GM21723 (cell line): ENCODE measurements around the gene RAX2.
A peak's percentile ranks its signal among the peaks of the same experiment; 100 is the strongest.
"Not testable (repeated sequence)": the region's sequence is repeated elsewhere in the genome, so short reads cannot be mapped to it uniquely, and the experiment has no call there.

ENCODE experiments used
- ATAC-seq: cut with Tn5 transposase; IDR thresholded peaks from one replicate; pipeline ENCODE4 v1.9.1; 2021; ENCODE audit warnings: mild to moderate bottlenecking, moderate library complexity; ENCODE audit not compliant: unreplicated experiment

The RAX2 gene

DNA sequence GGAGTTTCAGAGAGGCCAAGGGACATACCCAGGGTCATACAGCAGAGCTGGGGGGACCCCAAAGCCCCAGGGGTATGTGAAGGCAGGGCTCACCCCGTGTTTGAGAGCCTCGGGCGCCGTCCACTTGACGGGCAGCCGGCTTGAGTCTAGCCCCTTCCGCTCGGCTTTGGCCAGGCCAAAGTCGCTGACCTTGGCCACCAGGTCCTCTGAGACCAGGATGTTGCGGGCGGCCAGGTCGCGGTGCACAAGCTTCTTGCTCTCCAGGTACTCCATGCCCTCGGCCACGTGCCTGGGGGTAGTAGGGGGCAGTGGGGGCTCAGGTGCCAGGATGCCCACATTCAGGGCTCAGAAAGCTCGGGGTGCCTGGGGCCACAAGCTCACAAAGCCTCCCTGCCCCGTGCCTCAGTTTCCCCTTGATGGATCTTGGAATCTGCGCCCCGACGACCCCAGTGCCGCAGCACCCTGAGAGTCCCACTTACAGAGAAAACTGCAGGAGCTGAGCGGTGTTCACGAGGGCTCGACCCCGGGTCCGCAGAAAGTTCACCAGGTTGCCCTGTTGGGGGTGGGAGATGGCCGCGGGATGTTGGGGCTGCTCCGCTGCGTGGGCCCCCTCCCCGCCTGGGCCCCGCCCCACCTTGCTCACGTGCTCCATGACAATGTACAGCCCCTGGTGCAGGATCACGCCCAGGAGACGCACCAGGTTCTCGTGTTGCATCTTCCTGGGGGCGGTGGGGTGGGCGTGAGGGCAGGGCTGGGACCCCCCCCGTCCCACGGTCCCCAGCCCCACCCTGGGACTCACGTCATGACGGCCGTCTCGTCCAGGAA is 7.1 kb upstream of the RAX2 start:
- no peak for ATAC-seq

DNA sequence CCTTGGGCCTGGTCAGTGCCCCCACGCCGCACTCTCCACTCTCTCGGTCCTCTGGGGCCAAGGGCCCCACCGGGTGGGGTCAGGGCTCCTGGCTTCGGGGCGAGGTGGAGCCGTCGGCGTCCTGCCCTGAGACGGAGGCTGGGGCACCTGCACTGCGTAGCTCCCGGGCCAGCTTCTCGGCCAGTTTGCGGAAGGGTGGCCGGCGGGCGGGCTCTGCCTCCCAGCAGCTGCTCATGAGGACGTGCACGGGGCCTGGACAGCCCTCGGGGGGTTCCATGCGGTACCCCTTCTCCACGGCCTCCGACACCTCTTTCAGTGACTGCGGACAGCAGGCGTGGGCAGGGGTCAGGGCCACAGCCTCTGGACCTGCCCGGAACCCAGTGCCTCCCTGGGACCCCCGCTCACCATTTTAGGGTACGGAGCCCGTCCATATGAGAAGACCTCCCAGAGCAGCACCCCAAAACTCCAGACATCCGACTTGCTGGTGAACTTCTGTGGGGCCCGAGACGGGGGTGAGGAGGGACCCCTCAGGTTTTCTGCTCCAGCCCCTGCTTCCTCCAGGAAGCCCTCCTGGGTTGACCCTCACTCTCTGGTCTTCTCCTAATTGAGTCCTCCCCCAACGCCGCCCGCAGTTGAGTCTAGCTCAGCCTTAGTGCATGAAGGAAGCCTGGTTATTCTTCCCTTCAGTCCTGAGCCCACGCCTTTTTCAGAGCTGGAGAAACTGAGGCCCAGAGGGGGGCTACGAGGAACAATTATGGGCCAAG is 6.3 kb upstream of the RAX2 start:
- ATAC-seq: no peak

- no peak for ATAC-seq
Observed at GRCh38 chr19:3776479-3777040, 4.5 kb upstream of the RAX2 start.

DNA sequence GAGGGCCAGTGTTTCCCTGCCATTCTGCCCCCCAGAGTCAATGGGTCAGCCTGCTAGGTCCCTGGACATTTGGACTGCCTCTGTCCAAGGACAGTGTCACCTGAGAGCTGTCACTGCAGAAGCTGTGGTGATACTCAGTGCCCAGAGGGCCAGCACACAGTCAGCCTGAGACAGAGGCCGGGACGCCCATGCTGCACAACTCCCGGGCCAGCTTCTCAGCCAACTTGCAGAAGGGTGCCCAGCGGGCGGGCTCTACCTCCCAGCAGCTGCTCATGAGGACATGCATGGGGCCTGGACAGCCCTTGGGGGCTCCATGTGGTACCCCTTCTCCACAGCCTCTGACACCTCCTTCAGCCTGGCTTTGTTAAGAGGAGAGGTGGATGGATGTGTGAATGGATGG is 3.8 kb upstream of the RAX2 start:
- no peak for ATAC-seq

DNA sequence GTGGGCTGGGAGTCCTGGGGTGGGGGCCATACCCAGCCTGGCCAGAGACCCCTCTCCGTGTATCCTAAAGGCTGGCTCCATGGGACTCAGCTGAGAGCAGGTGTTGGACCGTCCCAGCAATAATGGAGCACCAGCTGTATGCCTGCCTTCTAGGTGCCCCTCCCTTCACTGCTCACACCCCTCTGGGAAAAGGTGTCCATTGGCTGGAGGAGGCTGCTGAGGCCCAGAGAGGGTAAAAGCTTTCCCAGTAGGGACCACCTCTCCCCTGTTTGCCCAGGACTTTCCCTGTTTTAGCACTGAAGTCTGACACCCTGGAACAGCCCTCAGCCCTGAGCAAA is 3.3 kb upstream of the RAX2 start:
- no peak for ATAC-seq

DNA sequence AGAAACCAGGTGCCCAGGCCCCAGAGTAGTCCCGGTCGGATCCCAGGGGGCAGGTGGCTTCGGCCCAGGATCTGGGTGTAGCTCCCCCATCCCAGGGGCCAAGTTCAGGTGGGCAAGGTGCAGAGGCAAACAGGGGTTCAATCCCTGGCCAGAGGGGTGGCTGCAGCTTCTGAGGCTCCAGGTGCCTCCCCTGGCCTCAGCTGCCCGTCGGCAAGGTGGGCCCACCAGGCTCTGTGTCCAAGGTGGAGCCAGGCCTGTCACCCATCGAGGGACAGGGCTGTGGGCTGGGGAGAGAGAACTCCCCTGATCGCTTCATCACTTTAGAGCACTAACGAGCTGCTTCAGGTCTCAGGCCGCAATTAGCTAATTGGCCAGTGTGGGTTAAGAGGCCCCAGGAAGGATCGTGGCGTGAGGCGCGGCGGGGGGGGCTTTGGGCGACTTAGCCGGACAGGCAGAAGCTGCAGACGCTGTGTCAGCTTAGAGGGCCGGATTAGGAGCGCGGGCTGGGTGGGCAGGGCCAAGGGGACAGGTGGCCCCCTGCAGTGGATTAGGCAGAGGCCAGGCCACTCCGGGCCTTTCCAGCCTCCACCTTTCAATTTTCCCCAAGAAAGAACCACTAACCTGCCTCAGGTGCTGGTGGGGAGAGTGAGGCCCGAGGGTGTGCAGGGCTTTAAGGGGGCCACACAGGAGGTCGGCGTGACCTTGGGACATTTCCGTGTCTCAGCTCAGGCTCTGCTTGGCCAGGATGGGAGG is 2.8 kb upstream of the RAX2 start:
- no peak for ATAC-seq

DNA sequence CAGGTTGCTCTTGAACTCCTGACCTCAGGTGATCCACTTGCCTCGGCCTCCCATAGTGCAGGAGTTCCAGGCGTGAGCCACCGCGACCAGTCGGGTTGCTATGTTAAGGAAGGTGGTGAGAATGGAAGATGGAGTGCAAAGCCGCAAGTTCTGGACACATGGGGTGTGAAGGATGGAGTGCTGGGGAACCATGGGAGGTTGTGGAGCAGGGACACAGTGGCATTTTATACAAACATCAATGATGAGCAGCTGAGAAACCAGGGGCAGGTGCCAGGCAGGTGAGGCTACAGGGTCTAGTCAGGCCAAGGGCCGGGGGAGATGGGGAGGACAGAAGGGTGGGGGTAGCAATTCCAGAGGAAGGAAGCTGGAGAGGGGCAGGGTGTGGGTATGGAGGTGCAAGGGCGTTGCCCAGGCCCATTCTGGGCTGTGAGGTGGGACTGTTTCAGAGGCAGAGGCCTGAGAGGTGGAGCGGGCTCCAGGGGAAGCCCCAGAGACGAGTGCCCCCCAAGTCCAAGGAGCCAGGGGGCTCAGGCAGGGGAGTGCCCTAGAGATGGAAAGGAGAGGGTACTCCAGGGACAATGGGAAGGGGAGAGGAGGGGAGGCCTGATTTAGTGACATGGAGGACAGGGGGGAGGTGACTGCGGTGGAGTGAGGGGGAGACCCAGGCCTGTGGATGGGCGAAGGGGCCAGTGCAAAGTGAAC is 1.9 kb upstream of the RAX2 start:
- no peak for ATAC-seq

DNA sequence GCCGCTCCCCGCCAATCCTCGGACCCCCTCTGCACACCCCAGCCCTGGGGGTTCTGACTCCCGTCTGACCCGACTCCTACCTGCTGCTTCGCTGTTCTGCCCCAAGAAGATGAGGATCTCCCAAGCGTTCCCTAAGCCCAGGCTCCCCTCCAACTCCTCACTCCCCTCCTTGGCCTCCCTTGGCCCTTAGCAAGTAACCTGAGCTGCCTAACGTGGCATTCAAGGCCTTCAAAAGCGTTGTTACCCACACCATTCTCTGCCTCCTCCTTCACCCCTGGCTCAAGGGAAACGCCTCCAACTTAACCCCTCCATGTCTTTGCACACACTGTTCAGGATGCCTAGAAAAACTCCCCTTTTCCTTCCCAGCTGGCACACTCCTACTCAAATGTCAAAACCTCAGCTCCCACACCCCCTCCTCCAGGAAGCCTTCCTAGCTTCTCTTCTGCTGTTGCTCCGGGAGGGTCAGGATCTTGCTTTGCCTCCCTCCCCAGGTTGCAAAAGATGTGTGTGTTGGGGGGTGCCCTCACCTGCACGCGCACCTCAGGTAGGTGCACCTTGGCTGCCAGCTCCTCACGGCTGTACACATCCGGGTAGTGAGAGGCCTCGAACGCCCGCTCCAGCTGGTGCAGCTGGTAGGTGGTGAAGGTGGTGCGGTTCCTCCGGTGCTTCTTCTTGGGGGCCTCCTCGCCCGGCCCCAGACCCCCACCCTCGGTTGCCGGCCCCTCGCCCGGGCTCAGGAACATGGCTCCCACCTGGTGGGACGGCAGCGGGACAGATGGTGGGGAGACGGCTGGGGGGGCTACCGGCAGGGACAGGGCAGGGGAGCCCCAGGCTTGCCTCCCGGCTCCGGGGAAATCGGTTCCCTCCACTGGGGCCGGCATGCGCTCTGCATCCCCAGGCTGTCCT is 775 bp downstream of the RAX2 start:
- ATAC-seq: no peak

DNA sequence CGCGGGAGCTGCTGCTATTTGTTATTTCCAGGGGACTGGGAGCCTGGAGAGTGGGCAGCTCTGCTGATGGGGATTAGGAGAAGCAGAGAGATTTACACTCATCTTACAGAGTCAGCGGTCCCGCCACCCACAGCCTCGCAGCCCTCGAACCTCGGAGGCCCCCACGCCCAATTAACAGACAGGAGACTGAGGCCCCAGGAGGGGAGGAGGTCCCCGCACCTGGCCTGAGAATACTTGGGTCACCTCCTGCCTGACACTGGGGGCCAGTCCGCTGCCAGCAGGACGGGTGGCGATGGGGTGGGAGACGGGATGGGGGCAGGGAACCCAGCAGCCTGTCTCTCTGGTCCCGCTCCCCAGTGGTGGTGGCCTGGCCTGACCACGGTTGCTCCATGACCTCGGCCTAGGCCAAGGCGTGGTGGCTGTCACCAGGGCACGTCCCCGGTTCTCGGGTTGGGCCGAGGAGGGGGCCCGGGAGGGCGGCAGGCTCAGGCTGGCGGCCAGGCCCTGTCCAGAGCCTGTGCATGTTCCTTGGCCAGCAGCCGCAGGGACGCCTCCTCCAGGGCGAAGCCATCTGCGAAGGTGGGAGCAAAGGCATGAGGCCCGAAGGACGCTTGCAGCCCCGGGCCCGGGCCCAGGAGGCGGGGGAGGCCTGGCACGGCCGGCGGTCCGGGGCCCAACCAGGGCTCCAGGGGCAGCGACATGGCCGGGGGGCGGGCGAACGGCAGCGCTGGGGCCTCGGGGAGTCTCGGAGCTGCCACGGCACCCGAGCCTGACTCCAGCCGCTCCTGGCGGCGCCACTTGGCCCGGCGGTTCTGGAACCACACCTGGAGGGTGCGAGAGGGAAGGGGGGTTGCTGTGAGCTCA is 1.7 kb downstream of the RAX2 start:
- ATAC-seq: no peak

DNA sequence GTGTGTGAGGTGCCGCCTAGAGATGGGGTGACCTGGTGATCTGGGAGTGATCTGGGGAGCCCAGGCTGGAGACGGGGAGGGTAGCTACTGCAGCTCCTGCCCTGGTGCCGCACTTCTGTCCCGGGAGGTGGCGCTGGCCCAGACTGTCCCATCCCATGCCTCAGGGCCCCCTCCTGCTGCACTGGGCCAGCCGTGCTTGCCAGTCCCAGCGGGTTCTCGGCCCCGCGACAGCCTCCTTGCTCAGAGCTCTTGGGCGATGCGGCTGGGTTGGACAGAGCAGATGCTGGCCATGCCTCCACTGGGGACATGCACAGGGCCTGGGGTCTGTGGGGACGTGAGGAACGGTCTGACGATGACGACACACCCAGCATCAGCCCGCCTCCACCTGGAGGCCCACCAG is 2.5 kb downstream of the RAX2 start:
- no peak for ATAC-seq

DNA sequence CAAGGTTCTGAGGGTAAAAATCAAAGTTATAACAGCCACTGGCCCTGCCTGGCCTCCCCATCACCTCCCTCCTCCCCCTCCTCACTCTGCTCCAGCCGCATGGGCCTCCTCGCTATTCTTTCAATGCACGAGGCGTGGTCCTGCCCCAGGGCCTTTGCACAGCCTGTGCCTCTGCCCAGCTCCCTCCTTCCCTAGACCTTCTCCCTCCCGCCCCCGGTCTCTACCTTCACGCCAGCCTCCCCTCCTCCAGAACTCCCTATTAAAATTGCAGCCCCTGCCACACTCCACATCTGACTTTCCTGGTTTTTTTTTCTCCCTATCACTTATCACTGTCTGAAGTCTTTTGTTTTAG is 3.3 kb downstream of the RAX2 start:
- ATAC-seq: no peak

DNA sequence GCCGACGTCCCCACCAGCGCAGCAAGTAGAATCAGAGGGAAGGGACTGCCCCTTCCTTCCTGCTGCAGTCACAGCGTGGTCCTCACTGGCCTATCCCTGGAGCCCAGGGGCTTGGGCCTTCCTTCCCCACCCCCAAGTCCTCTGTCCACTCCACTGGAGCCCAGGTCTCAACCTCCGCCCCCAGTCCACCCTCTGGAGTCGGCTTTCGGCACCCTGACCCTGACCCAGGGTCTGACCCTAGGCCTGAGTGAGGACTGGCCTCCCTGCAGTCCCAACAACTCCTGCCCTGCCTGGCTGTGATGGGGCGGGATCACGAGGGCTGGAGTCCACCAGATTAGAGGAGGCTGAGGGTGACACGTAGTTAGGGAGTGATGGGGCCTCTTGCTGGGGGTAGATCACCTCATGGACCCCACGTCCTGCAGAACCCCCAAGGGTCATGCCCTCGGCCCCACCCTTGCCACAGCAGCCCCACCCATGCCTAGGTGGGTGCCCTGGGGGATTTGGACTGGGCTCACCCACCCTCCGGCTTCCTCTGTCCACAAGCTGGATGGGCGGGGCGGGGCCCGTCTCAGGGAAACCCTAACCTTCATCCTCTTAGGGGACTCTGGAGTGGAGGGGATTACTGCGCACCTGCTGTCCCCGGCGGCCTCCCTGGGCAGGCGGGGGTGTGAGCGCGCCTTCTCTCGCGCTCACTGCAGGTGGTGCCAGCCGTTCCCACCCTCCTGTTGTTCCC is 3.8 kb downstream of the RAX2 start:
- ATAC-seq: no peak

DNA sequence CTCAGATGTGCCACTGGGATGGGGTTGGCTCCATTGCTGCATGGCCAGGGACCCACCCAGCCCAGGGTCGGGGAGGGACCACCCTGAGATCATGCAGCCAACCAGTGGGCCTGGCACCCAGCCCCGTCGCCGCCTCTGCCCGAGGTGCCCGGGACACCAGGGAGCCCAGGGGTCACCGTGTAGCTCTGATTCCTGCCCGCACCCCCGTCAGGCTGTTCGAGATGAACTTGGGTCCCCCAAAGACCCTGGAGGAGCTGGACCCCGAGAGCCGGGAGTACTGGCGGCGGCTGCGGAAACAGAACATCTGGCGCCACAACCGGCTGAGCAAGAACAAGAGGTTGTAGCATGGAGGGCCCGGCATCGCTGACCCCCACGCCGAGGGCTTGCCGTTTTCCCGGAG is 5.0 kb downstream of the RAX2 start:
- ATAC-seq: no peak

DNA sequence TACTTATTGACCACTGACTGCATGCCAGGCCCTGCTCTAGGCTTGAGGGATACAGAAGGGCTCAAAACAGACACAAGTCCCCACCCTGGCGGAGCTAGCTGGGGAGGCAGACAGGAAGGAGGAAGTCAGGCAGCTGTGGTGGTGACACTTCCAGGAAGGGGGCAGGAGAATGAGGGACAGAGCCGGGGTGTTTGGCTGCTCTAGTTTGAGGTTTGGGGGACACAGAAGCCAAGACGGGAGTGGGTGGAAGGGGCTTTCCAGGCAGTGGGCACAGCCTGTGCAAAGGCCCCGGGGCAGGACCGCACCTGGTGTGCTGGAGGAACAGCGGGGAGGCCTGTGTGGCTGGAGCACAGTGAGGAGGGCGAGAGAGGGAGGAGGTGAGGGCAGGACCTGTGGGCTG is 5.5 kb downstream of the RAX2 start:
- no peak for ATAC-seq

DNA sequence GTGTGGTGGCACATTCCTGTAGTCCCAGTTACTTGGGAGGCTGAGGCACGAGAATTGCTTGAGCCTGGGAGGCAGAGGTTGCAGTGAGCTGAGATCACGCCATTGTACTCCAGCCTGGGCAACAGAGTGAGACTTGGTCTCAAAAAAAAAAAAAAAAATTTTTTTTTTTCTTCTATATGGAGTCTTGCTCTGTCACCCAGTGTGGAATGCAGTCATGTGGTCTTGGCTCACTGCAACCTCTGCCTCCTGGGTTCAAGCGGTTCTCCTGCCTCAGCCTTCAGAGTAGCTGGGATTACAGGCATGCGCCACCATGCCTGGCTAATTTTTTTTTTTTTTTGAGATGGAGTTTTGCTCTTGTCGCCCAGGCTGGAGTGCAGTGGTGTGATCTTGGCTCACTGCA is 6.3 kb downstream of the RAX2 start:
- ATAC-seq: not testable (repeated sequence)

- ATAC-seq: no peak
Observed at GRCh38 chr19:3765121-3765520, 6.9 kb downstream of the RAX2 start.

- ATAC-seq: peak; percentile 64
Observed at GRCh38 chr19:3762501-3763459, 9.2 kb downstream of the RAX2 start, which contains the start of gene MRPL54. MRPL54 (plus strand) TSS chr19:3762682; CDS start chr19:3762701, 19 bp downstream.
